Cardiac fibroblast (primary cell): ENCODE data around the gene RUVBL1.
A peak's percentile ranks its signal among the peaks of the same experiment; 100 is the strongest.

Source experiments
- DNase-seq, 2 donors: peaks; one replicate each; pipeline versions ENCODE4 v3.0.0 to v3.0.0-alpha.2; 2010; ENCODE audit warnings: low read depth in 2 of 2
- H3K4me3 ChIP-seq, 2 donors: replicated peaks in 1 of 2; 1 replicate in 1 of 2; 2 replicates in 1 of 2; pipeline ENCODE4 v1.5.1; 2011; ENCODE audit warnings: low read depth in 2 of 2, low read length in 2 of 2, mild to moderate bottlenecking in 2 of 2, moderate library complexity in 1 of 2
- CTCF ChIP-seq: IDR thresholded peaks from one replicate; pipeline ENCODE4 v1.5.1; 2011; ENCODE audit warnings: low read depth, mild to moderate bottlenecking, low read length, inconsistent platforms

Gene RUVBL1

GRCh38 chr3:128040660-128041059, 83.0 kb downstream of the RUVBL1 start:
- TF ChIP-seq CTCF = no peak
- no peak for DNase-seq
- no peak overlapping the region for H3K4me3 ChIP-seq

GRCh38 chr3:128040041-128040440, 83.6 kb downstream of the RUVBL1 start:
- TF ChIP-seq CTCF = no peak
- no peak for DNase-seq

GRCh38 chr3:128036119-128036518, 87.5 kb downstream of the RUVBL1 start:
- DNase-seq = no peak
- no peak overlapping the region for H3K4me3 ChIP-seq
- TF ChIP-seq CTCF = no peak

More at GRCh38 chr3:128040041-128040440, 83.6 kb downstream of the RUVBL1 start:
- H3K4me3 ChIP-seq = no peak overlapping the region

- TF ChIP-seq CTCF = no peak
- H3K4me3 ChIP-seq = no peak overlapping the region
- DNase-seq = peak in 1 of 2 donors; percentile 10
Observed at GRCh38 chr3:128033102-128033501, 90.5 kb downstream of the RUVBL1 start.
